Measurements from ENCODE around the gene FTO. TPM values are rescaled to one million over a fixed set of nuclear protein-coding genes. Genes with fewer than 3 reads are reported as not detected.
"Not testable (repeated sequence)": the region's sequence is repeated elsewhere in the genome, so short reads cannot be mapped to it uniquely, and the experiment has no call there.

FTO gene
- total RNA-seq, 4 donors from 2014 or later, result 70.9 to 89.7 (median 86.8) TPM

DNA sequence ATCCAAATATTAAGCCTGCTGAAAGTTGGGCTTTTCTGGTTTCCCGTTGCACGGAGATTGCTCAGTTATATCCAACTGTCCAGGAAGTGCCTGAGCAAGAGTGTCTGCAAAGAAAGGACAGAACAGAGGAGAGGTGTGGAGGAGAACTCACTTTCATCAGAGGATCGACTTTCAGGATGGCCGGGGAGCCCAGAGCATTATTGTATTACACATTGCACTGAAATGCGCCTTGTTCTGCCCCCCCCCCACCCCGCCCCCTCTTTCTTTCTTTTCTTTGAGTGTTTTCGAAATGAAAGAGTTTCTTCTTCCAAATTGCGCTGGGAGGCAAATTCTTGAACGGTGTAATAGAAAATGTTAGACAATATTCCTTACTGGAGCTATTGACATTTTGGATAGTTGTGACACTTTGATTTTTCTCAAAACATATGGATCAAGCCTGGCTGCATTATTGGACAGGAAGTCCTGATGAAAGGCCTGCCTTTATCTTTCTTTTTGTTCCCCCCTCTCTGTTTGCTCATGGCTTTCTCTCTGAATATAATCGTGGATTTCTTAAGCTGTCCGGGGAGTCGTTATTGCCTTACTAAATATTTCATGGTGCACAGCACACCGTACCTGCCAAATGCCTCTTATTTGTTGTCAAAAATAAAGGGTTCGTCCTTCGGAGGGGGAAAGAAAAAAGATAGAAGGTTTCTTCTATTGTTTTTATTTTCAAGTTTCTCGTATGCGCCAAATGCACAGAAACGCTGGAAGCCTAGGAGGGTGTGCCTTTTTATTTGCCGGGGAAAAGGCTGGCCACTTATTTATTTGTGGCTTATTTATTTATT is 471.8 kb downstream of the FTO start:
- TF ChIP-seq, protein P1, sequence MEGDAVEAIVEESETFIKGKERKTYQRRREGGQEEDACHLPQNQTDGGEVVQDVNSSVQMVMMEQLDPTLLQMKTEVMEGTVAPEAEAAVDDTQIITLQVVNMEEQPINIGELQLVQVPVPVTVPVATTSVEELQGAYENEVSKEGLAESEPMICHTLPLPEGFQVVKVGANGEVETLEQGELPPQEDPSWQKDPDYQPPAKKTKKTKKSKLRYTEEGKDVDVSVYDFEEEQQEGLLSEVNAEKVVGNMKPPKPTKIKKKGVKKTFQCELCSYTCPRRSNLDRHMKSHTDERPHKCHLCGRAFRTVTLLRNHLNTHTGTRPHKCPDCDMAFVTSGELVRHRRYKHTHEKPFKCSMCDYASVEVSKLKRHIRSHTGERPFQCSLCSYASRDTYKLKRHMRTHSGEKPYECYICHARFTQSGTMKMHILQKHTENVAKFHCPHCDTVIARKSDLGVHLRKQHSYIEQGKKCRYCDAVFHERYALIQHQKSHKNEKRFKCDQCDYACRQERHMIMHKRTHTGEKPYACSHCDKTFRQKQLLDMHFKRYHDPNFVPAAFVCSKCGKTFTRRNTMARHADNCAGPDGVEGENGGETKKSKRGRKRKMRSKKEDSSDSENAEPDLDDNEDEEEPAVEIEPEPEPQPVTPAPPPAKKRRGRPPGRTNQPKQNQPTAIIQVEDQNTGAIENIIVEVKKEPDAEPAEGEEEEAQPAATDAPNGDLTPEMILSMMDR (IDR thresholded peaks at IDR 0.05), result no peak
- no peak for ATAC-seq (ENCODE audit: low FRiP score)
- DNase-seq (ENCODE audit: low spot score), result no peak

GRCh38 chr16:54176376-54176901 is 472.5 kb downstream of the FTO start:
- ATAC-seq (ENCODE audit: low FRiP score) (no peak), DNase-seq (ENCODE audit: low spot score) (no peak)
- TF ChIP-seq, protein P1 (IDR thresholded peaks at IDR 0.05), result no peak

GRCh38 chr16:54177052-54177861 is 473.3 kb downstream of the FTO start:
- no peak for DNase-seq (ENCODE audit: low spot score)
- ATAC-seq (ENCODE audit: low FRiP score), result no peak
- TF ChIP-seq, protein P1 (IDR thresholded peaks at IDR 0.05), result no peak

DNA sequence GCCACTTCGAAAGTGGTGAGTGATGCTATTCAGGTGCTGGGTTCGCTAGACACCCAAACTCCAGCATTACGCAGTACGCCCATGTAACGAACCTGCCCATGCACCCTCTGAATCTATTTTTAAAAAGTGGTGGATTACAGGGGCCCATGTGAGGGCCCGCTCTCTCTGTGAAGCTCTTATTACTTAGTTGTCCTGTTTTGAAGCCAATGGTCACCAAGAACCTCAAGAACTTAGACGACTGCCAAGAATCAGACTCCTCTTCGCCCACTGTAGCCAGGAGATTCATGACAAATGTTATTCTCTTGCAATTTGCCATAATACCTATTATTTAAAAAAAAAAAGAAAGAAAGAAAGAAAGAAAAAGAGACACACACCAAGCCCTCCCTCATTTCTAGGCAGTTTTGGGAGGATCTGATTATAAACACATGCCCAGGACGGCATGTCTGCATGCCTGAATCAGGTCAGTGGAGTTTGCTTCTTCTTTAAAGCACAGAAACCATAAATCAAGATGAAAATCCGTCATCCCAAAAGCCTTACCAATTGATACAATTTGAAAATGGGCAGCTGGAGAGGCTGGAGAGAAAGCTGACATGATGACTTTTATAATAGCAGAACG is 474.0 kb downstream of the FTO start:
- ATAC-seq (ENCODE audit: low FRiP score) (no peak), DNase-seq (ENCODE audit: low spot score) (no peak)
- TF ChIP-seq, protein P1 (IDR thresholded peaks at IDR 0.05), result no peak

DNA sequence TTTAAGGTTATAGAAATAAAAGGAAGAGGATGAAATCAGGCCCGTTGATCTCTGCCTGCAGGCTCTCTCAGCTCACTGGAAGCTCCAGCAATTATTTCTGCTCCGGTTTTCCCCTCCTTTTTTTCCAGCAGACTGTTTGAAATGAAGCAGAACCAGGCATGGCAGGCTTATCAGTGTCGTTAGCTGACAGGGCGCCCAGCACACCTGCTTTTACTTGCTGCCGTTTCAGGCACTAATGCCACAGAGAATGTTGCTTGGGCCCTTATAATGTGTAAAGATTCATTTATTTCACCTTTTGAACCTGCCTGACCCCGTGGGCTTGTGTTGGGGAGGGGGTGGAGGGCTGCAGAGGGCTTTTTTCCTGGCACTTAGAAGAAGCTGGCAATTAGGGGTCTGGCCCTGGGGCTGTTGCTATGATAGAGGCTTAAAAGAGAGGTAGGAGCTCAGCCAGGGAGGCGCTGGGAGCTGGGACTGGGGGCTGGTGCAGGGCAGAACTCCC is 474.6 kb downstream of the FTO start:
- ATAC-seq (ENCODE audit: low FRiP score), result no peak
- TF ChIP-seq, protein P1 (IDR thresholded peaks at IDR 0.05), result no peak
- DNase-seq (ENCODE audit: low spot score), result no peak

GRCh38 chr16:54180421-54181359 is 476.7 kb downstream of the FTO start:
- no peak for DNase-seq (ENCODE audit: low spot score)
- TF ChIP-seq, protein P1 (IDR thresholded peaks at IDR 0.05), result no peak
- ATAC-seq (ENCODE audit: low FRiP score), result no peak

- not testable (repeated sequence) for ATAC-seq (ENCODE audit: low FRiP score); DNase-seq (ENCODE audit: low spot score)
These were observed 477.9 kb downstream of the FTO start for GRCh38 chr16:54181683-54182329.

Measured in omental fat pad (tissue), 4 donors.